Keratinocyte (primary cell): ENCODE measurements around the gene CBY2. TPM values are rescaled to one million over a fixed set of nuclear protein-coding genes. Genes with fewer than 3 reads are reported as not detected.

ENCODE experiments used
- DNase-seq: peaks from one replicate; pipeline ENCODE4 v3.0.0-alpha.2; 2011; ENCODE audit warnings: low read depth, missing footprints, low spot score
- FAIRE-seq: peaks from 2 replicates; lab custom pipeline; 2011; peaks lifted over from hg19 to GRCh38; lab: Jason Lieb, UNC
- H2AFZ ChIP-seq: 2 replicates; pipeline ENCODE4 v1.6.0; 2012; ENCODE audit warnings: low read length, control low read depth, inconsistent platforms; ENCODE audit not compliant: control insufficient read depth
- H3K27ac ChIP-seq: 2 replicates; pipeline ENCODE4 v1.5.1; 2011; ENCODE audit warnings: low read length; ENCODE audit not compliant: control insufficient read depth, insufficient read depth
- H3K27me3 ChIP-seq: 3 replicates; pipeline ENCODE4 v1.6.0; 2011; ENCODE audit warnings: low read length; ENCODE audit not compliant: control insufficient read depth, insufficient read depth; ENCODE audit errors: extremely low read depth
- H3K36me3 ChIP-seq, 2 experiments: 2 replicates in 1 of 2; 3 replicates in 1 of 2; pipeline ENCODE4 v1.5.1; 2011; ENCODE audit warnings: low read length in 2 of 2, mild to moderate bottlenecking in 1 of 2; ENCODE audit not compliant: control insufficient read depth in 2 of 2, insufficient read depth in 2 of 2; ENCODE audit errors: extremely low read depth in 1 of 2
- H3K4me1 ChIP-seq: 3 replicates; pipeline ENCODE4 v1.5.1; 2011; ENCODE audit warnings: low read length; ENCODE audit not compliant: control insufficient read depth, insufficient read depth; ENCODE audit errors: extremely low read depth
- H3K4me2 ChIP-seq: 3 replicates; pipeline ENCODE4 v1.6.0; 2011; ENCODE audit warnings: low read depth, low read length; ENCODE audit not compliant: control insufficient read depth, insufficient read depth; ENCODE audit errors: extremely low read depth
- H3K4me3 ChIP-seq, 3 experiments: fragments of 200-600 bp in 1 of 3; sonication (generic) in 1 of 3; 2 replicates in 2 of 3; 3 replicates in 1 of 3; pipeline ENCODE4 v1.5.1; 2011 to 2016; ENCODE audit warnings: low read length in 3 of 3, mild to moderate bottlenecking in 3 of 3, control low read depth in 2 of 3, inconsistent platforms in 1 of 3, low read depth in 1 of 3, mixed read lengths in 1 of 3, mixed run types in 1 of 3, moderate library complexity in 1 of 3; ENCODE audit not compliant: control insufficient read depth in 2 of 3, insufficient read depth in 2 of 3; ENCODE audit errors: extremely low read depth in 1 of 3
- H3K79me2 ChIP-seq: 2 replicates; pipeline ENCODE4 v1.6.0; 2012; ENCODE audit warnings: low read length; ENCODE audit not compliant: control insufficient read depth, insufficient read depth
- H3K9ac ChIP-seq: 3 replicates; pipeline ENCODE4 v1.6.0; 2011; ENCODE audit warnings: low read length; ENCODE audit not compliant: control insufficient read depth, insufficient read depth; ENCODE audit errors: extremely low read depth
- H3K9me1 ChIP-seq: 3 replicates; pipeline ENCODE4 v1.6.0; 2011; ENCODE audit warnings: low read length; ENCODE audit not compliant: control insufficient read depth, insufficient read depth; ENCODE audit errors: extremely low read depth
- H3K9me3 ChIP-seq: 2 replicates; pipeline ENCODE4 v1.5.1; 2012; ENCODE audit warnings: low read depth, low read length; ENCODE audit not compliant: control insufficient read depth
- H4K20me1 ChIP-seq: 3 replicates; pipeline ENCODE4 v1.6.0; 2011; ENCODE audit warnings: low read length; ENCODE audit not compliant: control insufficient read depth, insufficient read depth; ENCODE audit errors: extremely low read depth
- CTCF ChIP-seq, 3 experiments: IDR thresholded peaks in 1 of 3; conservative IDR thresholded peaks in 1 of 3; optimal IDR thresholded peaks in 1 of 3; 2 replicates in 2 of 3; 3 replicates in 1 of 3; pipeline versions ENCODE3 to v1.5.1; 2011; ENCODE audit warnings: low read length in 3 of 3, mild to moderate bottlenecking in 3 of 3, moderate library complexity in 2 of 3, control low read depth in 1 of 3, inconsistent platforms in 1 of 3; ENCODE audit not compliant: insufficient read depth in 2 of 3; ENCODE audit errors: extremely low read depth in 1 of 3
- EZH2 ChIP-seq: IDR thresholded peaks from one replicate; pipeline ENCODE4 v1.6.1; 2012; ENCODE audit warnings: inconsistent platforms, mild to moderate bottlenecking, low read length, moderate library complexity
- dilution Hi-C: fragments of 300-500 bp; cut with MboI; formaldehyde crosslinking; loops from one replicate; pipeline ENCODE4 v1.7.0; 2020; ENCODE audit warnings: low sequenced_read_pairs; ENCODE audit not compliant: extremely low pct_ligation_motif_present
- polyA plus RNA-seq, 5 experiments: library from polyadenylated mRNA; depleted of rRNA in 3 of 5; stranded (reverse) in 3 of 5; stranded (forward) in 1 of 5; unstranded in 1 of 5; fragments of >200 nt; gene quantifications; 1 replicate in 1 of 5; 2 replicates in 3 of 5; 3 replicates in 1 of 5; pipeline versions ENCODE4 v1.2.1 to v1.2.3, GENCODE V29; 2011 to 2012; ENCODE audit warnings: missing spikeins in 2 of 5, low read depth in 1 of 5, low replicate concordance in 1 of 5

CBY2 gene
- polyA plus RNA-seq, 1 donor (not counting 4 experiments of a cell fraction or from before 2014, with no cell fraction given) = not detected

GRCh38 chr13:45723798-45724197, 21.7 kb downstream of the CBY2 start:
- Histone ChIP-seq H3K4me2 (no peak overlapping the region), H3K9me3 (no peaks in the 10 kb centered on the region), H3K9me1 (no peaks in the 10 kb centered on the region), H3K27me3 (no peaks in the 10 kb centered on the region), H3K36me3 (no peaks in the 10 kb centered on the region), H3K27ac (no peak overlapping the region), H3K79me2 (no peaks in the 10 kb centered on the region), H2AFZ (no peak overlapping the region), H3K4me3 (no peak overlapping the region), H3K4me1 (no peaks in the 10 kb centered on the region), H3K9ac (no peak overlapping the region), H4K20me1 (no peaks in the 10 kb centered on the region)
- TF ChIP-seq CTCF (optimal IDR thresholded peaks at IDR 0.05 in 1 of 3, IDR thresholded peaks at IDR 0.05 in 1 of 3, conservative IDR thresholded peaks at IDR 0.05 in 1 of 3; ENCODE audit: extremely low read depth in 1 of 3, insufficient read depth in 2 of 3, low read length in 3 of 3) = no peak
- TF ChIP-seq EZH2 = no peak
- FAIRE-seq (no peak), DNase-seq (no peak)
- dilution Hi-C loops = no loop called here

- no peaks in the 10 kb centered on the region for H3K36me3 ChIP-seq
- no peak overlapping the region for H3K4me3 ChIP-seq
- no peaks in the 10 kb centered on the region for H3K4me1 ChIP-seq
- H3K9me1 ChIP-seq = no peaks in the 10 kb centered on the region
- FAIRE-seq (no peak), DNase-seq (no peak)
- H4K20me1 ChIP-seq = no peaks in the 10 kb centered on the region
- dilution Hi-C loops = no loop called here
- H3K27me3 ChIP-seq = no peaks in the 10 kb centered on the region
- H3K4me2 ChIP-seq = no peak overlapping the region
- no peak overlapping the region for H3K27ac ChIP-seq
- H3K79me2 ChIP-seq = no peaks in the 10 kb centered on the region
- H3K9ac ChIP-seq = no peak overlapping the region
- TF ChIP-seq EZH2 = no peak
- peak in 1 of 3 experiments; percentile 10 for TF ChIP-seq CTCF (optimal IDR thresholded peaks at IDR 0.05 in 1 of 3, IDR thresholded peaks at IDR 0.05 in 1 of 3, conservative IDR thresholded peaks at IDR 0.05 in 1 of 3; ENCODE audit: extremely low read depth in 1 of 3, insufficient read depth in 2 of 3, low read length in 3 of 3)
- no peak overlapping the region for H2AFZ ChIP-seq
- no peaks in the 10 kb centered on the region for H3K9me3 ChIP-seq
These were observed 26.6 kb downstream of the CBY2 start for GRCh38 chr13:45728759-45729158.
